GM19467 (cell line): ENCODE data around the gene ZFYVE9.
"Not testable (repeated sequence)": the region's sequence is repeated elsewhere in the genome, so short reads cannot be mapped to it uniquely, and the experiment has no call there.

Experiments used
- ATAC-seq: cut with Tn5 transposase; IDR thresholded peaks from one replicate; pipeline ENCODE4 v1.9.1; 2021; ENCODE audit warnings: mild to moderate bottlenecking, moderate library complexity; ENCODE audit not compliant: unreplicated experiment

ZFYVE9 gene

GRCh38 chr1:52190500-52191252, 48.8 kb downstream of the ZFYVE9 start:
- ATAC-seq: no peak

- no peak for ATAC-seq
Measured at GRCh38 chr1:52191395-52191965, 49.6 kb downstream of the ZFYVE9 start.

- ATAC-seq: no peak
Measured at GRCh38 chr1:52192024-52192423, 50.1 kb downstream of the ZFYVE9 start.

DNA sequence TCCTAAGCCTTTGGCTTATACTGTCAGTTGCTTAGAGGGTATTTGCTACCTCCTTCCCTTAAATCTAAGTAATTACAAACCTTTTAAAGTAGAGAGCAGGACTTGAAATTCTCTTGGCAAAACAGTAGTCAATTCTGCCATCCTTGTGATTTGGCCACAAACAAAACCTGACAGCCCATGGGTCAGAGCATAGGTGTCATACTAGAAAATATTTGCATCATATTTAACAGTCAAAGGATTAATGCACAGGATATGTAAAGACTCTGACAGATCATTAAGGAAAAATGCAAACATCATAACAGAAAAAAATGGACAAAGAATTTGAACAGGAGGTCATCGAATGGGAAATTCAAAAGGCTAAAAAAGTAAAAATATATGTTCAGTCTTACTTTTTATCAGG, 50.5 kb downstream of the ZFYVE9 start:
- ATAC-seq: no peak

GRCh38 chr1:52193985-52194384, 52.1 kb downstream of the ZFYVE9 start:
- no peak for ATAC-seq

GRCh38 chr1:52195161-52195560, 53.3 kb downstream of the ZFYVE9 start:
- ATAC-seq: no peak

- ATAC-seq: no peak
Measured at GRCh38 chr1:52203935-52204625, 62.2 kb downstream of the ZFYVE9 start.

DNA sequence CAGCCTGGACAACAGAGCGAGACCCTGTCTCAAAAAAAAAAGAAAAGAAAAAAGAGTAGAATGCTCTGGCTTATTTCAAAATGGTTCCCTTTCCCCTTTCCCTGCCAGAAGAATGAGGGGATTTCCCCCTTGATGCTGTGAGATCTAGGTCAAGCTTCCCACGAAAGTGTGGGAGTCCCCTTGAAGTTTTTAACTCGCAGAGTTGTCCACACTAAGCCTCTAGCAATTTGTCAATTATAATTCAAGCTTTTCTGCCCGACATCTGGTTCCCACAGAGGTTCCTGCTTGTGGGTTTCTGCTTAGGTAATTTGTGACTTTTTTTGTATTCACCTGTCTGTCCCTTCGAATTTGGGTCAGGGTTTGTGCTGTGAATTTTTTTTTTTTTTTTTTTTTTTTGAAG, 62.8 kb downstream of the ZFYVE9 start:
- no peak for ATAC-seq

- not testable (repeated sequence) for ATAC-seq
Measured at GRCh38 chr1:52206686-52207085, 64.8 kb downstream of the ZFYVE9 start.

DNA sequence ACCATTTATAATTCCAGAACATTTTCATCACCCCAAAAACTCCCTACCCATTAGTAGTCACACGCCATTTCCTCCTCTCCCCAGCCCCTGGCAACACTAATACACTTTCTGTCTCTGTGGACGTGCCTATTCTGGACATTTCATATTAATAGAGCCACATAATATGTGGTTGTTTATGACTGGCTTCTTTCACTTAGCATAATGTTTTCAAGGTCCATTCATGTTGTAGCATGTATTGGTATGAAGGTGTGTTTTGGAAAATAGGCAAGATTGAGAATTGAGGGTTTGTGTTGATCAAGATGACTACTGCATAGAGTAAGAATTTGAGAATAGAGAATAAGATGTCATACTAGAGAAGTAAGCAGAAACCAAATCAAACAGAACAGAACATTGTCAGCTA, 67.5 kb downstream of the ZFYVE9 start:
- no peak for ATAC-seq

DNA sequence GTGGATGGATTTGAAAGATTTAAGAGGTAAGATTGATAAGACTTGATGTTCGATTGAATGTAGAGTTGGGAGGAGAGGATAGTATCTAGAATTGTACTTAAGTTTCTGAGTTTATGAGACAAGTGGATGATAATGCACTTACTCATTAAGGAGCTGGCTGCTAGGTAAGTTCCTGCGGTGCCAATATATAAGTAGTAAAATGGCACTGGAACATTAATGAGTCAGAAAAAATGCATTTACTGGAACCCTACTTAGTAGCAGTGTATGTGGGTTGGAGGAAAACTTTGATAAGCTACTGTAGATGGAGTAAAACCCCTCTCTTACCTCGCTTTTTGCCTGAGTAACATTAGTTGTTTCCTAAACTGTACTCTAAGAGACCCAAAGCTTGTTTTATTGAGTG, 68.2 kb downstream of the ZFYVE9 start:
- no peak for ATAC-seq

GRCh38 chr1:52216907-52217458, 75.1 kb downstream of the ZFYVE9 start:
- ATAC-seq: no peak

DNA sequence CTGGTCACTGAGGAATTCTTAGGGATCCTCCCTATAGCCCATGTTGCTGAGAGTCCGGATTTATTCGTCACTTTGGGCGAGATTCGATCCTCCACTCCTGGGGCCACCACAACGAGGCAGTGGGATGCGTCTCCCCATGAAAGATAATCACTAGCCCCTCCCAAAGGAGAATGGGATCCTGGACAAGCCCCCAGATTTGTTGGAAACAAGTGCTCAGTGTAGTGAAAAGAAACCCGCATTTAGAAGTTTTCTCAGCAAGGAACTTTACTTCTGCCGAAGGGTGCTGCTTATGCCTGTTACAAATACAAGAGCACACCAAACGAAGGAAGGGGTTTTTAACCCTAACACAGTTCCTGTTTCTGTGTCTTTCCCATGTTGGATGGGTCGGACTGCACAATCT, 83.3 kb downstream of the ZFYVE9 start:
- ATAC-seq: no peak

DNA sequence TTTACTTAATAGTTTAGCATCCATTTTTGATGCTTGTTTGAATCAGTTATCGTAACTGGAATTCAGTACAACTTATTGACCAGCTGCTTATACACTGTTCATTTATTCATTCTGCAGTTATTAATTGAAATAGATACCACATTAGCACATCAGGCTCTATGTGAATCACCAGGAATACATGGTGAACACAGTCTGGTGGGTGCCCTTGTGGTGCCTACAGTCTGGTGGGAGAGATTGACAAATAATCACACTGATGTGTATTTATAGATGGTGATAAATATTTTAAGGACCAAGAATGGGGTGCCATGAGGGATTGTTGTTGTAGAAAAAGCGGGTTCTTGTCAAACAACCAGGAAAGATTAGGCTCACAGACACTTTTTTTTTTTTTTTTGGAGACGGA, 87.6 kb downstream of the ZFYVE9 start:
- no peak for ATAC-seq

GRCh38 chr1:52233463-52233862, 91.6 kb downstream of the ZFYVE9 start:
- no peak for ATAC-seq

GRCh38 chr1:52234014-52234413, 92.1 kb downstream of the ZFYVE9 start:
- no peak for ATAC-seq

DNA sequence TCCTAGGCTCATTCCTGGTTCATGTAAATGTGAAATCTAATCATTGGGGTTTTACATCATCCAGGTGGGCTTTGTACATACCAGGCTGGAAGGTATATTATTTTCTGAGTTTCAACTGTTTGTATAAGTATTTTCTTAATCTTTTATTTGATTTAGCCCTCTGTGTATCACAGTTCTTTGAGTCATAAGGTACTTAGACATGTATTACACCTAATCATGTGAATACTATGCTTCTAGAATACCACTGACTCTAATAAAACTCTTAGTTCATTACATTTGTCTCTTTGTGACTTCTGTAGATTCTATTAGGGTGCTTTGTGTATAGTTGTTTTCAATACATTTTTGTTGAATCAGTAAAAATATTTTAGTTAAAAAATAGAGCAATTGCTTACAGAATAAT, 92.8 kb downstream of the ZFYVE9 start:
- ATAC-seq: no peak

GRCh38 chr1:52235646-52236045, 93.8 kb downstream of the ZFYVE9 start:
- no peak for ATAC-seq

GRCh38 chr1:52237430-52237829, 95.5 kb downstream of the ZFYVE9 start:
- ATAC-seq: no peak

DNA sequence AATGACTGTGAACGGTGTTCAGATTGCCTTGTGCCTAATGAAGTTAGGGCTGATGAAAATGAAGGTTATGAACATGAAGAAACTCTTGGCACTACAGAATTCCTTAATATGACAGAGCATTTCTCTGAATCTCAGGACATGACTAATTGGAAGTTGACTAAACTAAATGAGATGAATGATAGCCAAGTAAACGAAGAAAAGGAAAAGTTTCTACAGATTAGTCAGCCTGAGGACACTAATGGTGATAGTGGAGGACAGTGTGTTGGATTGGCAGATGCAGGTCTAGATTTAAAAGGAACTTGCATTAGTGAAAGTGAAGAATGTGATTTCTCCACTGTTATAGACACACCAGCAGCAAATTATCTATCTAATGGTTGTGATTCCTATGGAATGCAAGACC, 96.6 kb downstream of the ZFYVE9 start:
- no peak for ATAC-seq

DNA sequence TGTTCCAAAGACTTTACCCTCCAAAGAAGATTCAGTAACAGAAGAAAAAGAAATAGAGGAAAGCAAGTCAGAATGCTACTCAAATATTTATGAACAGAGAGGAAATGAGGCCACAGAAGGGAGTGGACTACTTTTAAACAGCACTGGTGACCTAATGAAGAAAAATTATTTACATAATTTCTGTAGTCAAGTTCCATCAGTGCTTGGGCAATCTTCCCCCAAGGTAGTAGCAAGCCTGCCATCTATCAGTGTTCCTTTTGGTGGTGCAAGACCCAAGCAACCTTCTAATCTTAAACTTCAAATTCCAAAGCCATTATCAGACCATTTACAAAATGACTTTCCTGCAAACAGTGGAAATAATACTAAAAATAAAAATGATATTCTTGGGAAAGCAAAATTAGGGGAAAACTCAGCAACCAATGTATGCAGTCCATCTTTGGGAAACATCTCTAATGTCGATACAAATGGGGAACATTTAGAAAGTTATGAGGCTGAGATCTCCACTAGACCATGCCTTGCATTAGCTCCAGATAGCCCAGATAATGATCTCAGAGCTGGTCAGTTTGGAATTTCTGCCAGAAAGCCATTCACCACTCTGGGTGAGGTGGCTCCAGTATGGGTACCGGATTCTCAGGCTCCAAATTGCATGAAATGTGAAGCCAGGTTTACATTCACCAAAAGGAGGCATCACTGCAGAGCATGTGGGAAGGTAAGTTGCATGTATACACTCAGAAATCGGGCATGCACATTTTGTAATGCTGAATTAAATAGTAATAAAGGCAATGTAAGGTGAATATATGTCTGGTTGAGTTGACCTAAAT, 97.2 kb downstream of the ZFYVE9 start:
- no peak for ATAC-seq
